NCI-H1694 treated with DMSO at 0.1 percent for 48 hours (cell line): ENCODE measurements around the gene ATG10.
"Not testable (repeated sequence)": the region's sequence is repeated elsewhere in the genome, so short reads cannot be mapped to it uniquely, and the experiment has no call there.

Experiments used
- DNase-seq: peaks from one replicate; lab custom pipeline; 2025; lab: John Stamatoyannopoulos, UW

The ATG10 gene

DNA sequence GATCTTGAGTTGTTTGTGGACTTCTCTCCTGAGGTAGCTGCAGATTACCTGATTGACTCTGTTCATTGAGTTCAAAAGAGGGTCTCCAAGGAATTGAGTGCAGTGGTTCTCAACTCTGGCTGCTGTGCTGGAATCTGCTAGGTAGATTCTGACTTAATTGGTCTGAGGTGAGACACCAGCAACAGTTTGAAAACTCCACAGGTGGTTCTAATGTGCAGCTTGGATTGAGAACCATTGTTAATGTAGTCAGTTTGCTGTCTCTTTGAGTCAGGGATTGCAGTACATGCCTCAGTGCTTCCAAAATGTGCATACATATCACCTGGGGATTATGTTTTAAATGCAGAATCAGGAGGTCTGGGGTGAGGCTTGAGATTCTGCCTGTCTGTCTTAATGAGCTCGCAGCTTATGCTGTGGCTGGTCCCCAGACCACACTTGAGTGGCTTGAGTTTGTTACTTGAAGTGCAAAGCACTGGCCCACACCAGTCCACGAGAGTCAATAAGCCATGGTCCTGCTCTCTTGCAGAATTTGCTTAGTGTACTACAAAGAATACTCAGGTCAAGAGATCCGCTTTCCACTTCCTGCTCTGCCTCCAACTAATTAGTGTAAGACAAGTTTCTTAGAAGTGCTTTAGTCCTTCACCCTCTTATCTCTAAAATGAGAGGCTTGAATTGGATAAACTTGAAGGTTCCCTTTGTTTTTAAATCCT lies 82.3 kb downstream of the ATG10 start:
- no peak for DNase-seq

DNA sequence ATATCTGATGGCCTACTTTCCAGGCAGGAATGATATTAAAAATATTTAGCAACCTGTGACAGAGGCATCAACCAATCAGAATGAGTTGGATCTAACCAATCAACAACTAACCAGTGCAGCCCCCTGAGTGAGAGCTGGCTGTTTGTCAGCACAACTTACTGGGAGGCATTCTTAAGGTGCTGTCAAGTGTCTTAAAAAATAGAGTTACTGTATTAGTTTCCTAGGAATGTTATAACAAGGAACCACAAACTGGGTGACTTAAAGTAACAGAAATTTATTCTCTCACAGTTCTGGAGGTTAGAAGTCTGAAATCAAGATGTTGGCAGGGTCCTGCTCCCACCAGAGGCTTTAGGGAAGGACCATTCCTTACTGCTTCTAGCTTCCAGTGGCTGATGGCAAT lies 85.2 kb downstream of the ATG10 start:
- DNase-seq, result no peak

- DNase-seq, result no peak
Measured at GRCh38 chr5:82058710-82059109, 86.9 kb downstream of the ATG10 start.

GRCh38 chr5:82066791-82067190 lies 95.0 kb downstream of the ATG10 start:
- DNase-seq, result no peak

GRCh38 chr5:82068042-82068441 lies 96.2 kb downstream of the ATG10 start:
- DNase-seq, result not testable (repeated sequence)

- no peak for DNase-seq
Measured at GRCh38 chr5:82068723-82069122, 96.9 kb downstream of the ATG10 start.

DNA sequence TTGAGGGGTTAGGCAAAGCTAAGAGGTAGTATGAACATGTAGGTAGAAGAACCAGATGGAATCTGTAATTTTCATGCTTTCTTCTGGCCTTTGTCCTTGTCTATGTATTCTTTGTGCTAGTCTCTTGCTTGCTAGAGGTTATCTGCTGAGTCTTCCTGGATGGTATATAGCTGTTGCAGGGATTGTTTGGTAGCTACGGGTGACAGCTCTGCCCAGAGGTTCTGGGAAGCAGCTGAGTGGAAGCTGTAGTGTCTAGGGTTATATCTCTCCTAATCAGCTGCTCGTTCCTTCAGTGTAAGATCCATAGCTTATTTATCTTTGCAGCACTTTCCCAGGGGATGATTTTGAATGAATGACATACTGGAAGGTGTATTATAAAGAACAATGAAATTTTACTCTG lies 100.3 kb downstream of the ATG10 start:
- no peak for DNase-seq

GRCh38 chr5:82073179-82073578 lies 101.4 kb downstream of the ATG10 start:
- peak; percentile 84 for DNase-seq

DNA sequence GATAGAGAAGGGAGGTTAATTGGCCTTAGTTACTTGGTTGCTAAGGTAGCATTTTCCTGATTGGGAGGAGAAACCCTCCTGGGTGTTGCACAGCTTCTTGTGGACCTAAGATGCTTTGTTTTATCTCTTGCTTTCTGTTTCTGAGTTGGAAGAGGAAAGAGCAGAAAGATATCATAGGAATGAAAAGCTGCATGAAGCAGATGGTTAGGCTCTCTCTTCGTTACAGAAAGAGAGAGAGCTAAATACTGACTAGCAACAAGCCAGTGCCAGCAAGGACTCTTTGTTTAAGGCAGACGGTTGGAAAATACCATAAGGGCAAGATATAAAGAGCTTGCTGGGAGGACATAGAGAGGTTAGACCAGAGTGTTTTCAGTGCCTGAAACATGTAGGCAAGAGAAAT lies 103.1 kb downstream of the ATG10 start:
- DNase-seq, result peak; percentile 87

GRCh38 chr5:82077496-82077895 lies 105.7 kb downstream of the ATG10 start:
- no peak for DNase-seq

- no peak for DNase-seq
Measured at GRCh38 chr5:82091617-82092016, 119.8 kb downstream of the ATG10 start.

- no peak for DNase-seq
Measured at GRCh38 chr5:82095536-82095935, 123.7 kb downstream of the ATG10 start.

DNA sequence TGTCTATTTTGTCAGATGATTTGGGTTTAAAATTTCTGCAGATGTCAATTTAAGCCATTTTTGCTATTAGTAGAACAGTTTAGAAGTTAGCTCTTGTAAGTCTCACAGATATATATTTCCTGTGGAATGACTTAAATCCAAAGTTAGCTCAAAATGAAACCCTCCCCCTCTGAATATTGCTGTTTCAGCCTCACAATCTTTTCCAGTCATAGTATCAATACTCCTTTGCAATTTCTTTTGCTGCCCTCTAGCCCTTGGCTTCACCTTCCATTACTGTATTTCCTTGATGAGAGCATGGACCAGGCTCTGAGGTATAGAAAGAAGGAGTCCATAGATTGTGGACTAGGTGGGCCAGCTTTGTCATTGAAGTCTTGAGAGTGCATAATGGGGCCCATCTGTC lies 124.4 kb downstream of the ATG10 start:
- DNase-seq, result no peak

- DNase-seq, result no peak
Measured at GRCh38 chr5:82100303-82101077, 128.7 kb downstream of the ATG10 start.

DNA sequence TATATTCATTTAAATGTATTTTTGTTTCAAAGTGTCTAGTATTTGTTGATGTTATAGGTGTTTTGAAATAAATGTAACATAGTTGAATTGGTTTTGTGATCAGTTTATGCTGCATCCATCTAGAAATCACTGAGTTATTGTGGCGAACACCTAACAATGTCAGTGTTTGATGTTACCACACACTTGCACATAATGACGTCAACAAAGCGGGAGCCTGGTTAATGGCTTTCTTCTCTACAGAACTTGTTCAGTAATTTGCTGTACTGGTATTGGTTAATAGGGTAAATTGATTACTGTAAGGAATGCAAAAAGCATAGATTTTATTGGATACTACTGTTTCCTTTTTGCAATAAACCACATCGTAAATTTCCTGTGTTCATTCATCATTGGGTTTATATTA lies 133.0 kb downstream of the ATG10 start:
- no peak for DNase-seq

DNA sequence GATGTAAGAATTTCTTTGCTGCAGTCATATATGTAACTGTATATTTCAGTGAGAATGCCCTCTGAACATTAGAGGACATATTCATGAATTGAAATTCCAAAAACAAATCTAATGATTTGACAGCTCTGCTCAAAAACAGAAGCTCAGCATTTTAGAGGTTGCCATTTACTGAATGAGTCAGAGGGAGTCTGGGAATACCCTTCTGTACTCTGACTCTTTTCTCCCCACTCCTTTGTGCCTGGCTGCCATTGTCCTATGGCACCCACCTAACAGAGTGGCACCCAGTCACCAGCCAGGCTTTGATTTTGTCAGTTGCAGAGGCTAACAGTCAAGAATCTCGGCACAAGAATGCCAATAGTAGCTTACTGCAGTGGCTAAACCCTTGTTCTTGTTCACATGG lies 133.6 kb downstream of the ATG10 start:
- no peak for DNase-seq

DNA sequence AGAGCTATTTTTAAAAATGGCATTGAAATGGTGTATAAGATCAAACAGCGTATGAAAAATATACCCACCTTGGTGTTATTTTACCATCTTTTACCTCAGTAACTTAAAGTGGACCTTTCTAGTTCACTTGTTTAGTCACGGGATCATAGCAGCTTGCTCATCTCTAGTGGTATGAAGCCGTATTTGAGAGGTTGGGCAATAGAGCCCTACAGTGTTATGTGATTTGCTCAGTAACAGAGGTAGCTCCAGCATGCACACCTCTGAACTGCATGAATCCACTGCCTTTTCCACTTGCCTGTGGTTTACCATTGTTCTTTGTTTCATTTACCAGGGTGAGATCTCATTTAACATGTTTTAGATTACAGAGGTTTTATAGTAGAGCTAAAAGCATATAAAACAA lies 134.4 kb downstream of the ATG10 start:
- no peak for DNase-seq

DNA sequence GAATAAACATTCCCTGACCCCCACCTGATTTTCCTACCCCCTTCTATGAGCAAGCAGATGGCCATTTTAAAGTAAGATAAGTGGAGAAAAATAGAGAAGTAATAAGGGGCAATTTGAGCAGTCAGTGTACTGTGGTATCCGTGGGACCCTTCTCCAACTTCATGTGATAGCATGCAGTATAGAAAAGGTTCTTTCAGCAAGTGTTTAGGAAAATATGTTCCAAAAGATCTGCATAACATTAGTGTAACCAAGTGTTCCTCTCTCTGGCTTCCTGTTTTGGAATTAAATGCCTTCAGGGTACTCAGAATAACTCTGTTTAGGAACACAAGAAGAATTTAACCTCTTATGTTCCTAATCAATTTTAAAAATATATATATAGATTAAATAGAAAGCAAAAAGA lies 134.9 kb downstream of the ATG10 start:
- no peak for DNase-seq

DNA sequence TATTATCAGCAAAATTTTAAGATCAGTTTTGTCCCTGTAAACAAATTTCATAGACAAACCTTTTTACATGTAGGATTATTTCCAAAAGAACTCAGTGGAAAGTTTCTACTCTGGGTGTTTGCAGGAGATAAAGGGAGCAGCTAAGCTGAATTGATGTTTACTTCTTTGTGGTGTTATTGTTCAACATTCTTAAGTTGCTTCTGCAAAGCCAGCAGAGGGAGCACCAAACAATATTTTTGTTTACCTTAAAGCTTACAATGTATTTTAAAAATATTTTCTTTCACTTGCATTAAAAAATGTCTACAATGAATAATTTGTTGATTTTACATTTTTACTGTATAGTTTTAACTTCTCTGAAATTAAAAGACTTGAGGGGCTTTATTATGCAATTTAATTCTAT lies 135.4 kb downstream of the ATG10 start:
- peak; percentile 3 for DNase-seq

DNA sequence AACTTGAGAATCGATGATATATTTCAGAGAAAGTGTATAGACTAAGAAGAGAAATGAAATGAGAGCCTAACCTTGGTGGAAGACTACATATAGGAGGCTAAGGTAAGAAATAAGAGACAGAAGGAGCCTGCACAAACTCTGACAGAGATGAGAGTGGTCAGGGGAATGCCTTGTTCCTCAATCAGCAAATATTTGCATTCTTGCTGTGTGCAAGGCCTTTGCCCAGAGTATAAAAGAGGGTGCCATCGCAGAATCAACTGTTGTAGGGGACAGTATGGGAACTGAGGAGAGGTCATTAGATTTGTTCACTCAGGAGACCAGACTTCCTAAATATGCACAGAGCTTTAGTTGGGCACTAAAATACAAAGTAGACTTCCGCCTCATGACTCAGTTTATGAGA lies 137.2 kb downstream of the ATG10 start:
- DNase-seq, result no peak

GRCh38 chr5:82109915-82110314 lies 138.1 kb downstream of the ATG10 start:
- DNase-seq, result not testable (repeated sequence)

- DNase-seq, result no peak
Measured at GRCh38 chr5:82111191-82111590, 139.4 kb downstream of the ATG10 start.

GRCh38 chr5:82115858-82116257 lies 144.0 kb downstream of the ATG10 start:
- DNase-seq, result no peak

DNA sequence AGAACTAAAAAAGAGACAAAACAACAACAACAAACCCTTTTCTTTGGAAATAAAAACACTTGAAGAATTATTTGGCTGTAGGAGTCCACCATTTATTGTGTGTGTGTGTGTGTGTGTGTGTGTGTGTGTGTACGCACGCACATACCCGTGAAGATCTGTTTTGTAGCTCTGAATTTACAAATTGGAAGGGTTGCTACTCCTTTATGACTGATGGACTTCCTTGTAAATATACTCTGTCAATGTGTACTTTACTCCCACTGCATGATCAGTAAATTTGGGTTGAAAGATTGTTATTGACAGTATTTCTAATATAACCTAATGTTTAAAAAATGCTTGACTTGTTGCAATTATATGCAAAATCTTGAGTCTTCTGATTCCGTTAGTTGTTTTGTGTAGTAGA lies 148.1 kb downstream of the ATG10 start:
- no peak for DNase-seq
